H9 (cell line): ENCODE data around the gene NOTUM. TPM values are rescaled to one million over a fixed set of nuclear protein-coding genes. Genes with fewer than 3 reads are reported as not detected.

ENCODE experiments used
- DNase-seq: peaks from one replicate; pipeline ENCODE4 v3.0.0-alpha.2; 2017
- H2AFZ ChIP-seq: one replicate; pipeline ENCODE4 v1.6.1; 2013; ENCODE audit warnings: mild to moderate bottlenecking, low read length, control low read depth, moderate library complexity
- H2AK5ac ChIP-seq: 2 replicates; pipeline ENCODE4 v1.6.1; 2013; ENCODE audit warnings: low read length, control low read depth, mixed read lengths; ENCODE audit not compliant: insufficient read length
- H2BK120ac ChIP-seq: one replicate; pipeline ENCODE4 v1.6.1; 2013; ENCODE audit warnings: low read depth, mild to moderate bottlenecking, low read length, control low read depth, inconsistent platforms; ENCODE audit not compliant: poor library complexity, severe bottlenecking
- H2BK12ac ChIP-seq: 2 replicates; pipeline ENCODE4 v1.6.1; 2013; ENCODE audit warnings: low read length, control low read depth, mixed read lengths, low read depth; ENCODE audit not compliant: insufficient read length
- H2BK15ac ChIP-seq: 2 replicates; pipeline ENCODE4 v1.6.1; 2013; ENCODE audit warnings: low read depth, low read length, control low read depth
- H2BK20ac ChIP-seq: one replicate; pipeline ENCODE4 v1.6.1; 2013; ENCODE audit warnings: low read depth, mild to moderate bottlenecking, low read length, control low read depth, inconsistent platforms; ENCODE audit not compliant: poor library complexity, severe bottlenecking
- H2BK5ac ChIP-seq: 2 replicates; pipeline ENCODE4 v1.6.1; 2013; ENCODE audit warnings: low read length, control low read depth, mixed read lengths; ENCODE audit not compliant: insufficient read length
- H3K14ac ChIP-seq: 2 replicates; pipeline ENCODE4 v1.6.1; 2013; ENCODE audit warnings: low read length, control low read depth; ENCODE audit not compliant: insufficient read depth
- H3K18ac ChIP-seq: 2 replicates; pipeline ENCODE4 v1.6.1; 2013; ENCODE audit warnings: low read depth, mild to moderate bottlenecking, mixed read lengths, low read length, control low read depth; ENCODE audit not compliant: insufficient read length
- H3K23ac ChIP-seq: 2 replicates; pipeline ENCODE4 v1.6.1; 2013; ENCODE audit warnings: low read length, control low read depth, mixed read lengths, low read depth; ENCODE audit not compliant: insufficient read length
- H3K23me2 ChIP-seq: 2 replicates; pipeline ENCODE4 v1.6.1; 2013; ENCODE audit warnings: low read depth, mild to moderate bottlenecking, mixed read lengths, low read length, control low read depth; ENCODE audit not compliant: insufficient read length, poor library complexity, severe bottlenecking
- H3K27ac ChIP-seq: 2 replicates; pipeline ENCODE4 v1.5.1; 2013; ENCODE audit warnings: low read length, control low read depth, mixed read lengths, low read depth; ENCODE audit not compliant: insufficient read length
- H3K27me3 ChIP-seq: 2 replicates; pipeline ENCODE4 v1.6.1; 2013; ENCODE audit warnings: low read length, control low read depth, inconsistent platforms; ENCODE audit not compliant: insufficient read depth
- H3K4ac ChIP-seq: 2 replicates; pipeline ENCODE4 v1.6.1; 2013; ENCODE audit warnings: low read depth, mild to moderate bottlenecking, control low read depth, inconsistent platforms, low read length, moderate library complexity
- H3K4me1 ChIP-seq: 2 replicates; pipeline ENCODE4 v1.6.1; 2013; ENCODE audit warnings: low read length, control low read depth, inconsistent platforms; ENCODE audit not compliant: insufficient read depth
- H3K4me2 ChIP-seq: 2 replicates; pipeline ENCODE4 v1.6.1; 2013; ENCODE audit warnings: low read length, control low read depth, mixed read lengths; ENCODE audit not compliant: insufficient read length, insufficient read depth
- H3K56ac ChIP-seq: 2 replicates; pipeline ENCODE4 v1.6.1; 2013; ENCODE audit warnings: low read depth, mild to moderate bottlenecking, mixed read lengths, low read length, control low read depth; ENCODE audit not compliant: insufficient read length
- H3K79me1 ChIP-seq: 2 replicates; pipeline ENCODE4 v1.6.1; 2013; ENCODE audit warnings: low read depth, mild to moderate bottlenecking, moderate library complexity, low read length, control low read depth, inconsistent platforms; ENCODE audit not compliant: insufficient read depth, poor library complexity, severe bottlenecking
- H3K79me2 ChIP-seq: 2 replicates; pipeline ENCODE4 v1.6.1; 2013; ENCODE audit warnings: low read length, control low read depth, inconsistent platforms; ENCODE audit not compliant: insufficient read depth
- H3K9ac ChIP-seq: 2 replicates; pipeline ENCODE4 v1.6.1; 2013; ENCODE audit warnings: low read length, control low read depth, mixed read lengths; ENCODE audit not compliant: insufficient read length; ENCODE audit errors: extremely low read depth
- H3K9me3 ChIP-seq: one replicate; pipeline ENCODE4 v1.6.1; 2013; ENCODE audit warnings: low read depth, low read length, inconsistent platforms; ENCODE audit not compliant: control insufficient read depth
- H3T11ph ChIP-seq: one replicate; pipeline ENCODE4 v1.6.1; 2013; ENCODE audit warnings: mild to moderate bottlenecking, low read length, control low read depth, inconsistent platforms
- H4K20me1 ChIP-seq: one replicate; pipeline ENCODE4 v1.6.1; 2013; ENCODE audit not compliant: control insufficient read depth, insufficient read length, insufficient read depth
- H4K5ac ChIP-seq: 2 replicates; pipeline ENCODE4 v1.6.1; 2013; ENCODE audit warnings: low read depth, mild to moderate bottlenecking, mixed read lengths, low read length, control low read depth; ENCODE audit not compliant: insufficient read length
- H4K8ac ChIP-seq: replicated peaks from 2 replicates; pipeline ENCODE4 v1.6.1; 2013; ENCODE audit warnings: low read length, control low read depth, mixed read lengths, low read depth; ENCODE audit not compliant: insufficient read length
- H4K91ac ChIP-seq: 2 replicates; pipeline ENCODE4 v1.6.1; 2013; ENCODE audit warnings: low read depth, mild to moderate bottlenecking, moderate library complexity, mixed read lengths, low read length, control low read depth; ENCODE audit not compliant: insufficient read length
- H3K27ac Mint-ChIP-seq, 3 experiments: 2 replicates in 2 of 3; 3 replicates in 1 of 3; pipeline ENCODE4 v1.8.0; 2020 to 2021; ENCODE audit warnings: mixed read lengths in 3 of 3, mild to moderate bottlenecking in 1 of 3, moderate library complexity in 1 of 3
- H3K27me3 Mint-ChIP-seq: 2 replicates; pipeline ENCODE4 v1.8.0; 2021; ENCODE audit warnings: low read depth, mild to moderate bottlenecking, moderate library complexity, mixed read lengths
- H3K36me3 Mint-ChIP-seq, 3 experiments: 2 replicates in 2 of 3; 3 replicates in 1 of 3; pipeline ENCODE4 v1.8.0; 2020 to 2021; ENCODE audit warnings: low read depth in 3 of 3, mixed read lengths in 3 of 3; ENCODE audit not compliant: insufficient read depth in 1 of 3
- H3K4me1 Mint-ChIP-seq, 2 experiments: 2 replicates each; pipeline ENCODE4 v1.8.0; 2020; ENCODE audit warnings: mixed read lengths in 2 of 2
- H3K4me3 Mint-ChIP-seq, 2 experiments: 2 replicates in 1 of 2; 3 replicates in 1 of 2; pipeline ENCODE4 v1.8.0; 2020 to 2021; ENCODE audit warnings: mild to moderate bottlenecking in 2 of 2, mixed read lengths in 2 of 2, moderate library complexity in 1 of 2
- H3K9me3 Mint-ChIP-seq, 2 experiments: 2 replicates in 1 of 2; 3 replicates in 1 of 2; pipeline ENCODE4 v1.8.0; 2020; ENCODE audit warnings: mild to moderate bottlenecking in 2 of 2, mixed read lengths in 2 of 2, moderate library complexity in 1 of 2
- WGBS: extraction: QIAGEN DNeasy Blood & Tissue Kit; methylation state at CpG from one replicate; pipeline ENCODE4 v1.1.7; 2013; ENCODE audit warnings: missing lambda C conversion rate, low lambda C conversion rate, mixed read lengths; ENCODE audit not compliant: insufficient read length; ENCODE audit errors: extremely low coverage; 5-methylcytosine and 5-hydroxymethylcytosine counted together
- total RNA-seq: library from RNA; stranded (reverse); gene quantifications from 2 replicates; pipeline ENCODE4 v1.2.1, GENCODE V29; 2021
- TF ChIP-seq, protein P1 (sequence below): fragments of 200-600 bp; sonication (generic); conservative IDR thresholded peaks from 3 replicates; pipeline ENCODE4 v1.8.0; 2021; ENCODE audit warnings: antibody characterized with exemption, mild to moderate bottlenecking

NOTUM gene
- total RNA-seq, 1 experiment from 2014 or later = 2.1 TPM

DNA sequence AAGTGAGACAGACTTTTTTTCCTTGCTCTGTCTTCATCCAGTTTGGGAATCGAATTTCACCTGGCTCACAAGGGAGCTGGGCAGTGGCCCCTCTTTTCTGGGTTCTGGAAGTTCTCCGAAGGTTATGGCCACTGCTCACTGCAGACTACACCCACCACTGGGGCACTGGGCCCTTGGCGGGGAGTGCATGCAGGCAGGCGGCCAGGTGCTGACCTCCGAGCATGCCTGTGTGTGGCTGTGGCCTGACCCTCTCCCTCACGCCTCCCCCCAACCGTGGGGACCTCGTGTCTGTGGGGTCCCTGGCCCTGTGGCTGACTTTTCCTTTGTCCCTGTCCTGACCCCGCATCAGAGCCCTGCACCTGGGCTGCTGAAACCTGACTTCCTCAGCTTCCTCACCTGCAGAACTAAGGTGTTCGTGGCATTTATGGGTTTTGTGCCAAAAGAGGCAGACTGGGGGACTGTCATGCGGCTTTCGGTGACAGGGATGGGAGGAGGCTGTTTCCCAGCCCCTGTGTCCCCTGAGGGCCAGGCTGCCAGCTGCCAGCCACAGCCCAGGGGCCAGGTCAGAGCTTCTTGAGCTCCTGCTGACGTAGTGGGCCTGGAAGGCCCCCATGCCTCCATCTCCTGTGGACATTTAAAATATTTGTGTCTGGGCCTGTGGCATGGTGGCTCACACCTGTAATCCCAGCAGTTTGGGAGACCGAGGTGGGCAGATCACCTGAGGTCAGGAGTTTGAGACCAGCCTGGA is 37.9 kb upstream of the NOTUM start:
- H3T11ph ChIP-seq = no peak overlapping the region
- no peak overlapping the region for H3K14ac ChIP-seq
- no peak overlapping the region for H2BK15ac ChIP-seq
- no peak overlapping the region for H4K5ac ChIP-seq
- no peaks in the 10 kb centered on the region for H3K9me3 Mint-ChIP-seq
- H2AFZ ChIP-seq = no peak overlapping the region
- peaks cover 0 to 9% (median 9%) of the 10 kb centered on the region in 3 experiments; a peak in 6 of 7 replicates for H3K36me3 Mint-ChIP-seq
- H2BK120ac ChIP-seq = no peak overlapping the region
- no peak overlapping the region for H3K4me2 ChIP-seq
- H3K4ac ChIP-seq = no peak overlapping the region
- no peak for DNase-seq
- no peak overlapping the region for H2BK12ac ChIP-seq
- H3K4me1 ChIP-seq = no peaks in the 10 kb centered on the region
- no peak overlapping the region for H3K56ac ChIP-seq
- no peaks in the 10 kb centered on the region for H3K79me2 ChIP-seq
- H3K27ac Mint-ChIP-seq = no peak overlapping the region
- H3K23me2 ChIP-seq = no peaks in the 10 kb centered on the region
- H2BK20ac ChIP-seq = no peak overlapping the region
- H3K23ac ChIP-seq = no peak overlapping the region
- WGBS = no CpG with 5 or more reads among the region's 14 CpGs
- no peak overlapping the region for H3K4me3 Mint-ChIP-seq
- H3K27me3 ChIP-seq = no peaks in the 10 kb centered on the region
- TF ChIP-seq, protein P1, sequence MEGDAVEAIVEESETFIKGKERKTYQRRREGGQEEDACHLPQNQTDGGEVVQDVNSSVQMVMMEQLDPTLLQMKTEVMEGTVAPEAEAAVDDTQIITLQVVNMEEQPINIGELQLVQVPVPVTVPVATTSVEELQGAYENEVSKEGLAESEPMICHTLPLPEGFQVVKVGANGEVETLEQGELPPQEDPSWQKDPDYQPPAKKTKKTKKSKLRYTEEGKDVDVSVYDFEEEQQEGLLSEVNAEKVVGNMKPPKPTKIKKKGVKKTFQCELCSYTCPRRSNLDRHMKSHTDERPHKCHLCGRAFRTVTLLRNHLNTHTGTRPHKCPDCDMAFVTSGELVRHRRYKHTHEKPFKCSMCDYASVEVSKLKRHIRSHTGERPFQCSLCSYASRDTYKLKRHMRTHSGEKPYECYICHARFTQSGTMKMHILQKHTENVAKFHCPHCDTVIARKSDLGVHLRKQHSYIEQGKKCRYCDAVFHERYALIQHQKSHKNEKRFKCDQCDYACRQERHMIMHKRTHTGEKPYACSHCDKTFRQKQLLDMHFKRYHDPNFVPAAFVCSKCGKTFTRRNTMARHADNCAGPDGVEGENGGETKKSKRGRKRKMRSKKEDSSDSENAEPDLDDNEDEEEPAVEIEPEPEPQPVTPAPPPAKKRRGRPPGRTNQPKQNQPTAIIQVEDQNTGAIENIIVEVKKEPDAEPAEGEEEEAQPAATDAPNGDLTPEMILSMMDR = no peak
- H3K4me1 Mint-ChIP-seq = peaks cover 3 to 5% of the 10 kb centered on the region in 2 experiments
- no peak overlapping the region for H4K8ac ChIP-seq
- H3K27me3 Mint-ChIP-seq = no peaks in the 10 kb centered on the region
- H2BK5ac ChIP-seq = no peak overlapping the region
- no peak overlapping the region for H3K9ac ChIP-seq
- H2AK5ac ChIP-seq = no peak overlapping the region
- H3K27ac ChIP-seq = no peak overlapping the region
- H4K91ac ChIP-seq = no peak overlapping the region
- no peak overlapping the region for H3K18ac ChIP-seq
- H3K79me1 ChIP-seq = no peaks in the 10 kb centered on the region
- no peaks in the 10 kb centered on the region for H4K20me1 ChIP-seq
- H3K9me3 ChIP-seq = no peaks in the 10 kb centered on the region
